ENCODE measurements around the gene SPOP. TPM values are rescaled to one million over a fixed set of nuclear protein-coding genes. Genes with fewer than 3 reads are reported as not detected.
A peak's percentile ranks its signal among the peaks of the same experiment; 100 is the strongest.

SPOP gene
- total and polyA plus RNA-seq, 2 of the 4 experiments (the other 2 are of a cell fraction), result 24.9 to 47.5 TPM

DNA sequence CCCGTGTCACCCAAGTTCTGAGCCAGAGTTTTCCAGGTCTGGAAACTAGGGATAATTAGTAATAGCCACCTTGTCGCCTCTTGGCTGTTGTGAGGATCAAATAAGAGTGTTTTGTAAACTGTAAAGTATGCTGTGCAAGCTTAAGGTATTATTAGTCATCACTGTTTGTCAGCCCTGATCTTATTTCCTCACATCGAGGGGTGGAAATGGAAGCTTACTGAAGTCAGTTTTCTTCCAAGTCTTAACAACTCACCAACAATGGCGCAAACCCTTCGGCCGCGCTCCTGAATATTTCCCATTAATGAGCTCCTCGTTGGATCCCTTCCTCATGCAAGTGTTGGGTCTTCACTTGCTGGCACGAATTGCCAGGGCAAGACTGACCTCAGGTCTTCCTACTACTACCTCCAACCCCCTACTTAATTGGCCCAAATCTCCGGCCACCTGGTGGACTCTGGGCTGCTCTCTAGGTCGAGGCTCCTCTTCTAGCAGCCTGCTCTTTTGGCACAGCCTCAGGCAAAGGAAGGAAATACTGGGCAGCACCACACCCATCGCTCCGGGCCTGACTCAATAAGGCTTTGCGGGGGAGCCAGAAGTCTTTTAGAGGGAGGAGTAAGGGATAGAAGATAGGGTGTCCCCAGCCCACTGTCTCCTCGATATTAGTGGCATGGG lies 30.8 kb upstream of the SPOP start (continued):
- TF ChIP-seq CHD1 (IDR thresholded peaks at IDR 0.05; ENCODE audit: low read depth, low read length), result no peak
- TF ChIP-seq FOS (IDR thresholded peaks at IDR 0.05; ENCODE audit: low read depth, low read length), result no peak

DNA sequence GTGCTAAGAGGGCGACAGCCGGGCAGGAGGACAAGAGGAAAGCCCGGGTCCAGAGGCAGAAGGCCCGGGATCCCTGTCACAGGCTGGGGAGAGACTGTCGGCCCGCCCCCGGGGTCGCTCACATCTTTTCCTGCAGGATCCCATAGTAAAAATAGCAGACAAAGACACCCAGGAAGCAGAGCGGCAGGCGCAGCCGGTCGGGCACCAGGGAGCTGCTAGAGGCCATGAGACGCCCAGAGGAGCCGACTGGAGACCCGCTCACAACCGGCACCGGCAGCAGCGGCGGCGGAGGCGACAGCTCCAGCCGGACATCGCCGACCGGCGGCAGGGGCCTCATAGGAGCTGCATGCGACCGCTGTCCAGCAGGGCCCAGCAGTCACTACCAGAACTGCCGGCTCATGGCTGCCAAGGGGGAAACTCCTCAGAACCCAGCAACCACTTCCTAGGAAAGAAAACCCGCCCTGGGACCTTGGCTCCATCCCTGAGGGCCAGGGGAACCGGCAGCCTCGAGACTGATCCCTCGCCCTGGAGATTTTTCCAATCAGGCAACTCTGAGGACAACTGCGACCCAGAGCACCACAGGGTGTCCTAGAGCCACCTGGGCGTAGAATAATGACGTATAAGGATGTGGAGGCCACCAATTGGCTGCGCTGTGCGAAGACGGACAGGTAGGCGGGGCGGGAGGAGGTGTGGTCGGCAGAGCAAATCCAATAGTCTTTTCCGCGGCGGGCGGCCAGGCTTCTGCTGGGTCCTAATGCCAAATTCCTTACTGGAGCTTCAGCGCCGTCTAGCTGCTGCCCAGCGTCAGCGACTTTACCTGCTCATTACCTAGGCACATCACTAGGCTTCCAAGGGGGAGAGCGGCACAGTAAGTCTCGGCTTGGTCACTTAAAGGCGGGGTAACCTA lies 30.0 kb upstream of the SPOP start, which contains the start of gene SLC35B1:
SLC35B1 (minus strand) TSS at position 357 of the 907 bp plus-strand sequence; CDS start at position 226, 131 bp downstream.
- H4K91ac ChIP-seq (ENCODE audit: insufficient read depth, low read depth, low read length), result peak within 1 kb of the TSS; percentile 95
- no peaks in the 10 kb centered on the region for H4K20me1 ChIP-seq (ENCODE audit: insufficient read depth, low read length)
- dilution Hi-C loops (cut with HindIII; ENCODE audit: low sequenced_read_pairs, unreplicated experiment) (no loop called here), in situ Hi-C loops (cut with MboI; ENCODE audit: low sequenced_read_pairs) (loop anchor here (5.0 to 10.0 kb wide), 2 partner anchors 139 to 287 kb away; partner anchors contain the start of genes DLX3 and TAC4), intact Hi-C loops (cut with micrococcal nuclease) (loop anchor here (1.0 to 2.0 kb wide), 3 partner anchors 71 to 143 kb away; partner anchors contain the start of gene KAT7)
- H3K4me2 ChIP-seq (ENCODE audit: low read depth, low read length), result peak within 1 kb of the TSS; percentile 100
- H2AK9ac ChIP-seq (replicated peaks; ENCODE audit: low read depth, low read length, poor library complexity), result peak within 1 kb of the TSS; percentile 88
- peak within 1 kb of the TSS; percentile 95 for H2BK5ac ChIP-seq (ENCODE audit: low read depth, low read length, poor library complexity, severe bottlenecking)
- H3K4me1 ChIP-seq (ENCODE audit: control insufficient read depth, insufficient read depth, low read length), result peaks cover 5% of the 10 kb centered on the region
- H3K36me3 ChIP-seq (ENCODE audit: control insufficient read depth, insufficient read depth, low read length), result peaks cover 25% of the 10 kb centered on the region
- H3K4ac ChIP-seq (ENCODE audit: low read depth, low read length), result peak within 1 kb of the TSS; percentile 89
- H3K9me3 ChIP-seq (ENCODE audit: control insufficient read depth, insufficient read depth, low read length), result no peaks in the 10 kb centered on the region
- peak within 1 kb of the TSS; percentile 88; the same call in 1 of the 2 replicates for H2BK120ac ChIP-seq (ENCODE audit: low read depth, low read length)
- POLR2A ChIA-PET (ENCODE audit: unreplicated experiment), result no interaction called here
- peak within 1 kb of the TSS; percentile 87; the same call in 1 of the 3 replicates for H2BK15ac ChIP-seq (ENCODE audit: low read depth, low read length)
- H3K27ac ChIP-seq (ENCODE audit: insufficient read depth, low read length), result peak within 1 kb of the TSS; percentile 95
- DNase-seq, result peak; percentile 99
- peak within 1 kb of the TSS; percentile 65 for H3K18ac ChIP-seq (ENCODE audit: low read depth, low read length)
- H4K5ac ChIP-seq (ENCODE audit: low read depth, low read length), result peak within 1 kb of the TSS; percentile 98
- ATAC-seq (ENCODE audit: low read depth), result peak; percentile 100
- CTCF ChIA-PET, result interaction anchor here (0.7 to 1.5 kb wide), 6 partner anchors 9 to 150 kb away, joined by 3 to 5 read pairs (median 3); no protein-coding TSS in a partner anchor
- TSS peak; percentile 64 for BruUV-seq (replicated peaks)
- WGBS, 2 experiments (ENCODE audit: extremely low coverage in 2 of 2, insufficient read length in 1 of 2), result 0% methylated on average over 17 of the region's 53 CpGs; no CpG with 5 or more reads in 1 of the 2 experiments
- H2AFZ ChIP-seq (replicated peaks; ENCODE audit: low read length, poor library complexity), result peak within 1 kb of the TSS; percentile 96
- H3K56ac ChIP-seq (ENCODE audit: extremely low read depth, insufficient read depth, low read length), result peak within 1 kb of the TSS; percentile 95
- H4K8ac ChIP-seq (ENCODE audit: low read depth in 2 of 2, low read length in 2 of 2), result peak within 1 kb of the TSS; percentile 53 to 99
- no peaks in the 10 kb centered on the region for H3K27me3 ChIP-seq (ENCODE audit: control insufficient read depth, insufficient read depth, low read length)
- peak within 1 kb of the TSS; percentile 80 for H3K4me3 ChIP-seq (ENCODE audit: insufficient read depth, low read depth, low read length)
- H3K14ac ChIP-seq (replicated peaks; ENCODE audit: low read depth, low read length), result peak within 1 kb of the TSS; percentile 95
- peaks cover 26 to 35% of the 10 kb centered on the region in 2 experiments for H3K79me1 ChIP-seq (ENCODE audit: low read depth in 1 of 2, low read length in 2 of 2)
- peaks cover 7% of the 10 kb centered on the region; the same call in 1 of the 2 replicates for H3K9me1 ChIP-seq (ENCODE audit: insufficient read depth, low read length)
- H3K23ac ChIP-seq (ENCODE audit: low read depth, low read length), result peak within 1 kb of the TSS; percentile 67; the same call in 1 of the 2 replicates
- peak within 1 kb of the TSS; percentile 78; the same call in 1 of the 2 replicates for H2BK20ac ChIP-seq (ENCODE audit: low read depth, low read length)
- peak within 1 kb of the TSS; percentile 44 for H2AK5ac ChIP-seq (ENCODE audit: low read depth, low read length)
- H3K9ac ChIP-seq (ENCODE audit: low read depth, low read length), result peak within 1 kb of the TSS; percentile 81
- TF ChIP-seq CEBPB (IDR thresholded peaks at IDR 0.05; ENCODE audit: low read depth, low read length) (no peak), NFE2L2 (IDR thresholded peaks at IDR 0.05; ENCODE audit: low read depth, low read length) (no peak), FOS (IDR thresholded peaks at IDR 0.05; ENCODE audit: low read depth, low read length) (no peak), BHLHE40 (IDR thresholded peaks at IDR 0.05; ENCODE audit: low read depth, low read length) (no peak), MAFK (IDR thresholded peaks at IDR 0.05; ENCODE audit: low read depth, low read length) (no peak), RAD21 (IDR thresholded peaks at IDR 0.05; ENCODE audit: low read length) (peak; percentile 61), POLR2A (IDR thresholded peaks at IDR 0.05; ENCODE audit: low read depth, low read length) (peak; percentile 82), SMC3 (IDR thresholded peaks at IDR 0.05; ENCODE audit: low read depth, low read length) (peak; percentile 60), RFX5 (IDR thresholded peaks at IDR 0.05; ENCODE audit: low read depth, low read length) (no peak)
- TF ChIP-seq, protein P1, sequence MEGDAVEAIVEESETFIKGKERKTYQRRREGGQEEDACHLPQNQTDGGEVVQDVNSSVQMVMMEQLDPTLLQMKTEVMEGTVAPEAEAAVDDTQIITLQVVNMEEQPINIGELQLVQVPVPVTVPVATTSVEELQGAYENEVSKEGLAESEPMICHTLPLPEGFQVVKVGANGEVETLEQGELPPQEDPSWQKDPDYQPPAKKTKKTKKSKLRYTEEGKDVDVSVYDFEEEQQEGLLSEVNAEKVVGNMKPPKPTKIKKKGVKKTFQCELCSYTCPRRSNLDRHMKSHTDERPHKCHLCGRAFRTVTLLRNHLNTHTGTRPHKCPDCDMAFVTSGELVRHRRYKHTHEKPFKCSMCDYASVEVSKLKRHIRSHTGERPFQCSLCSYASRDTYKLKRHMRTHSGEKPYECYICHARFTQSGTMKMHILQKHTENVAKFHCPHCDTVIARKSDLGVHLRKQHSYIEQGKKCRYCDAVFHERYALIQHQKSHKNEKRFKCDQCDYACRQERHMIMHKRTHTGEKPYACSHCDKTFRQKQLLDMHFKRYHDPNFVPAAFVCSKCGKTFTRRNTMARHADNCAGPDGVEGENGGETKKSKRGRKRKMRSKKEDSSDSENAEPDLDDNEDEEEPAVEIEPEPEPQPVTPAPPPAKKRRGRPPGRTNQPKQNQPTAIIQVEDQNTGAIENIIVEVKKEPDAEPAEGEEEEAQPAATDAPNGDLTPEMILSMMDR (conservative IDR thresholded peaks at IDR 0.05; ENCODE audit: low read depth, low read length), result peak; percentile 88
- TF ChIP-seq, protein P2, sequence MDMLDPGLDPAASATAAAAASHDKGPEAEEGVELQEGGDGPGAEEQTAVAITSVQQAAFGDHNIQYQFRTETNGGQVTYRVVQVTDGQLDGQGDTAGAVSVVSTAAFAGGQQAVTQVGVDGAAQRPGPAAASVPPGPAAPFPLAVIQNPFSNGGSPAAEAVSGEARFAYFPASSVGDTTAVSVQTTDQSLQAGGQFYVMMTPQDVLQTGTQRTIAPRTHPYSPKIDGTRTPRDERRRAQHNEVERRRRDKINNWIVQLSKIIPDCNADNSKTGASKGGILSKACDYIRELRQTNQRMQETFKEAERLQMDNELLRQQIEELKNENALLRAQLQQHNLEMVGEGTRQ (IDR thresholded peaks at IDR 0.05; ENCODE audit: low read depth, low read length), result peak; percentile 31; the same call in 1 of the 2 replicates
